ENCODE results near the gene LRRC23.
"Not testable (repeated sequence)": the region's sequence is repeated elsewhere in the genome, so short reads cannot be mapped to it uniquely, and the experiment has no call there.

The LRRC23 gene

DNA sequence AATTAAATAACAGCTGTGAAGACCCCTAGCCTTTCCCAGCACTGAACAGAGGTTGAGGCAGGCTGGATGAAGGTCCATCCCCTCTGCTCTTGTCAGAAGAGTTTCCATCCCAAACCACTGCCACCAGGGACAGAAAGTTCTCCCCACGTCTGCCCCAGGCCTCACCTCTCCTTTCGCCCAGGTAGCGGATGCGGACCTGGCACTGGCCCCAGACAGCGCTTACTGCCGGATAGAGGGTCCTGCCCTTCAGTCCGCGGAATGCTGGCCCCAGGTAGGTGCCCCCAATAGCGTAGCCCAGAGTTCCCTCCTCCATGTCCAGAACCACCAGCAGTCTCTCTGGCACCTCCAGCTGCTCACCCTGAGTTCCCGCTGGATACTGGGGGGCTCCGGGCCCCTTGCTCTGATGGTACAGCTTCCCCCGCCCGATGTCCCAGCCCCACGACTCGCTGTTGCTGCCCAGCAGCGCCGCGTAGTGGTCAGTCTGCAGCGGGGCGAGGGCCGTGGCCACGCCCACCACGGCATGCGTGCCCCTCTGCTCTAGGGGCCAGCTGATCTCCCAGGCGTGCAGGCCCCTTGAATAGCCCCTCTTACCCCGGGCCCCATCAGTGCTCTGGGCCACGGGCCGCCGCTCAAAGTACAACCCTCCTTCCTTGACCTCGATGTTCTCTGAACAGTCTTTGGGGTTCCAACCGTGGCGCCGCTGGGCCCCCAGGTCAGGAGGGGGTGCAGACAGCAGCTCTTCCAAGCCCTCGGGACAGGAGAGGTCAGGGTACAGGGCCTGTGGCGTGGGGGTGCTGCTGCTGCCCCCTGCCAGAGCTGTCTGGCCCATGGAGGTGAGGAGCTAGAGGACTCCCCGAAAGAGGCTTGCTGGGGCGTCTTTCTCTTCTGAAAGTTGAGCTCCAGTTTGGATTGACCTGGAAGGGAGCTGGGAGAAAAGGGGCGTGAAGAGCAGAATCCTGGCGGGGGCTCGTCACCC is 32.3 kb upstream of the LRRC23 start:
- DNase-seq, result peak; percentile 65

DNA sequence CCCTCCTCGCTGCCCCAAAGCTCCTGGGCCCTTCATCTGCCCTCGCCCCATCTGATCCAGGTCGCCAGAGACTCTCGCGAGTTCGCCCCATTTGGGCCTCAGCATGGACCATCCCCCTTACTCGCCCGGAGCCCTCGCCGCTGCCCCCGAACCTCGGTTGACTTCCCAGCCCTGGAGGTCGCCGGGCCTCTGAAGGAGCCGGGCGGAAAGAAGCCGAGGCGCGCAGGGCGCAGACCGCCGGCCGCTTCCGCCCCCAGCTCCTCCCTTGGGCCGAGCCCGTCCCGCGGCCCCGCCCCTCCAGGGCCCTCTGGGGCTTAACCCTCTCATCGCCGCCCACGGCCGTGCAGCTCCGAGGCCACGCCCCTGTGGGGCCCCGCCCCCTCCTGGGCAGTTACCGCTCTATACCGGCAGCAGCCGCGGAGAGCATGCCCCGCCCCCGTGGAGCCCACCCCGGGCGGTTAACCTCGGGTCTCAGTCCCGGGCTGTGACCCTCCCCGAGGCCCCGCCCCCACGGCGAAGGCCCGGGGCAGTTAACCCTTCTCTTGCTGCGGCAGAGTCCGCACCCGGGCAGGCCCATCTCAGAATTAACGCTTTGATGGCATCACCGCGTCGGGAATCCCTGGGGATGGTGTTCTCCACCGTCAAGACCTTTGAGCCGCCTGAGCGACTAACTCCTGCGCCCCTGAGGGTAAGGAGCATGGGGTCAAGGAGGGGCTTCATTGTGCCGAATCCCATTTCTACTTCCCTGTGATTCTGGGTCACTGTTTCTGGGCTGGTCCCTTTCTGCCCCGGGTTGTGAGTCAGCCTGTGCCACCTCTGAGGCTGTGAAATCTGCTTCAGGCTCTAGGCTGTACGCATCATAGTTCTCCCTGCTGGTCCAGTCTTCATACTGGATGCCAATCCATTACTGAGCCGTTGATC is 31.3 kb upstream of the LRRC23 start, which contains the start of gene SPSB2:
TSS of gene SPSB2 (minus strand) at position 210 of the 921 bp plus-strand sequence. CDS start 402 bp downstream, outside the sequence.
- DNase-seq, result peak; percentile 98

DNA sequence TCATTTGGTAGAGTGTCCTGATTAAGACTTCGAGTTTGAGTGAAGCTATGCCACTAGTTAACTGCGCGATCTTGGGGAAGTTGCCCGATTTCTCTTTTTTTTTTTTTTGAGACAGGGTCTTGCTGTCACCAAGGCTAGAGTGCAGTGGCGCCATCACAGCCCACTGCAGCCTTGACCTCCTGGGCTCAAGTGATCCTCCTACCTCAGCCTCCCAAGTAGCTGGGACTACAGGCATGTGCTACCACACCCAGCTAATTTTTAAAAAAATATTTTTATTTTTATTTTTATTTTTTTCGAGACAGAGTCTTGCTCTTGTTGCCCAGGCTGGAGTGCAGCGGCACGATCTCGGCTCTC is 30.6 kb upstream of the LRRC23 start:
- not testable (repeated sequence) for DNase-seq

DNA sequence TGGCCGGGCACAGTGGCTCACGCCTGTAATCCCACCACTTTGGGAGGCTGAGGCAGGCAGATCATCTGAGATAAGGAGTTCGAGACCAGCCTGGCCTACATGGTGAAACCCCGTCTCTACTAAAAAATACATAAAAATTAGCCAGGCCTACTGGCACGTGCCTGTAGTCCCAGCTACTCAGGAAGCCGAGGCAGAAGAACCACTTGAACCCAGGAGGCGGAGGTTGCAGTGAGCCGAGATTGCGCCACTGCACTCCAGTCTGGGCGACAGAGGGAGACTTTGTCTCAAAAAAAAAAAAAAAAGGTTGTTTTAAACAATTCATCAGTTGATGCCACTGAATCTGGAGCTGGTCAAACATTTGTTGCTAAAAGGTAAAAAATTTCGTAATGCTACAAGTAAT is 24.8 kb upstream of the LRRC23 start:
- not testable (repeated sequence) for DNase-seq

DNA sequence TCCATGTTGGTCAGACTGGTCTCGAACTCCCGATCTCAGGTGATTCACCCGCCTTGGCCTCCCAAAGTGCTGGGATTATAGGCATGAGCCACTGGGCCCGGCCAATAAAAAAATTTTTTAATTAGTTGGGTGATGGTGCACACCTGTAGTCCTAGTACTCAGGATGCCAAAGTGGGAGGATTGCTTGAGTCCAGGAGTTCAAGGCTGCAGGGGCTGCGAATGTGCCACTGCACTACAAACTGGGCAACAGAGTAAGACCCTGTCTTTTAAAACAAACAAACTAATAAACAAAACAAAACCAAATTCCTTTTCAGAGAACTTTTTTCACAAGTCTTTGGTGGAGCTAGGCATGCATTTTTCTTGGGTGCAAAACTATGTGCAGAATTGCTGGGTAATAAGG is 21.4 kb upstream of the LRRC23 start:
- no peak for DNase-seq

DNA sequence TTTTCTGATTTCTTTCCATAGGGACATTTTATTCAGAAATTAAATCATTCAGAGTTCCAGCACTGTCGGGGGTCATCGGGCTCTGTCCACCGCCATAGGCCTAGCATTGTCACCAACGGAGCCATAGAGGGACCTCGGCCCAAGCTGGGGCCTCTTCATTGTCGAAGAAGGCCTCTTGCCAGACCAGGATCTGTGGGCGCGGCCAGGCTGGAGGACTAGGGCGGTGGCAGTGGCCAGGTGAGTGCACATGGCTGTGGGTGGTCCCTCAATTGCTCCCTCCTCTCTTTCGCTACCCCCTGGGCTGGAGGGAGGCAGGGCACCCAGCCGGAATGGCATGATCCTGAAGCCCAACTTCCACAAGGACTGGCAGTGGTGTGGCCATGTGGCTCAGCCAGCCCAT is 20.9 kb upstream of the LRRC23 start:
- no peak for DNase-seq

DNA sequence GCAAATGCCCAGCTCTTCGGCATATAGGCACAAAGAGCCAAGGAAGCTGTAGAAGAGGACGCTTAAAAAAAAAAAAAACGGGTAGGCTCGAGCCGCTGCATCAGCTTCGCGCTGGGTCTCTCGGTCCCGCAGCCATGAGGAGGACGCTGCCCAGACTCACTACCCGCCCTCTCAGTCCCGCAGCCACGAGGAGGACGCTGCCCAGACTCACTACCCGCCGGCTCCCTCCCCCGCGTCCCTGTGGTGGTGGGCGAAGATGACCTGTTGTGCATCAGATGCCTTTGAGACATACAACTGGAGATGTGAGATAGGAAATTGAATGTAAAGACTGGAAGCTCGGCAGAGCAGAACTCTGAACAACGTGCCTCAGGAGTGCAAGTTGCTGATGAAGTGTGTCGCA is 20.1 kb upstream of the LRRC23 start:
- no peak for DNase-seq

DNA sequence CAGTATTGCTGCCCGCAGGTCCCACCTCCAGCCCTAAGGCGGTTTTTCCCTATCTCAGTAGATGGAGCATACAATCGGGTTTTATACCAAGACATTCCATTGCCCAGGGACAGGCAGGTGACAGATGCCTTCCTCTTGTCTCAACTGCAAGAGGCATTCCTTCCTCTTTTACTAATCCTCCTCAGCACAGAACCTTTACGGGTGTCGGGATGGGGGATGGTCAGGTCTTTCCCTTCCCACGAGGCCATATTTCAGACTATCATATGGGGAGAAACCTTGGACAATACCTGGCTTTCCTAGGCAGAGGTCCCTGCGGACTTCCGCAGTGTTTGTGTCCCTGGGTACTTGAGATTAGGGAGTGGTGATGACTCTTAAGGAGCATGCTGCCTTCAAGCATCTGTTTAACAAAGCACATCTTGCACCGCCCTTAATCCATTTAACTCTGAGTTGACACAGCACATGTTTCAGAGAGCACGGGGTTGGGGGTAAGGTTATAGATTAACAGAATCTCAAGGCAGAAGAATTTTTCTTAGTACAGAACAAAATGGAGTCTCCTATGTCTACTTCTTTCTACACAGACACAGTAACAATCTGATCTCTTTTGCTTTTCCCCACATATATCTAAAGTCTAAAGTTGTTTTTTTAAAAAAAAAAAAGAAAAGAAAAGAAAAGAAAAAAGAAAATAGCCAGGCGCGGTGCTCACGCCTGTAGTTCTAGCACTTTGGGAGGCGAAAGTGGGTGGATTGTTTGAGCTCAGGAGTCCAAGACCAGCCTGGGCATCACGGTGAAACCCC is 18.2 kb upstream of the LRRC23 start:
- not testable (repeated sequence) for DNase-seq

DNA sequence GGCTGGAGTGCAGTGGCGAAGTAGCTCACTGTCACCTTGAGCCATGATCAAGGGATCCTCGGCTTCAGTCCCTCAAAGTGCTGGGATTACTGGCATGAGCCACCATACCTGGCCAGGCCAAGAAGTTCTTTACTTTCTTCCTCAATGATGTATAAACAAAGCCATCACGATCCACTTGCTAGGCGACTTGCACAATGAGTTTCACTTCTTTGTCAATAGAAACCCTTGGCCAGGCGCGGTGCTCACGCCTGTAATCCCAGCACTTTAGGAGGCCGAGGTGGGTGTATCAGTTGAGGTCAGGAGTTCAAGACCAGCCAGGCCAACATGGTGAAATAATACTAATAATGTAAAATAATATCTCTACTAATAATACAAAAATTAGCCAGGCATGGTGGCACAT is 17.2 kb upstream of the LRRC23 start:
- no peak for DNase-seq

DNA sequence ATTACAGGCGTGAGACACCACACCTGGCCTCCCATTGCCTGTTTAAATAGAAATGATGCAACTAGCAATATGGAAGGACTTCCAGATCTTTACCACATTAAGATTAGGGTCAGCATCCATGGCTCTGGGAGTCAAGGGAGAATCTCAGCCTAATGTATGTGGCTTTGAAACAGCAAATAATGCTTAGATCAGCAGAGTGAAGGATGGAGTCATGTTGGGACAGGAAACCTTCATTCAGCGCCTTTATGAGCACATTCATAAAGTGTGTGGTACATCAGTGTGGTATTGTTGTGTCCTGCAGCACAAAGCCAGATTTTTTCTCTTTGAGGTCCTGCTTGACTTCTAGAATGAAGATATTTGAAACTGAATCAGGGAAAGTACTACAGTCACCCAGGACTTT is 16.3 kb upstream of the LRRC23 start:
- DNase-seq, result no peak

DNA sequence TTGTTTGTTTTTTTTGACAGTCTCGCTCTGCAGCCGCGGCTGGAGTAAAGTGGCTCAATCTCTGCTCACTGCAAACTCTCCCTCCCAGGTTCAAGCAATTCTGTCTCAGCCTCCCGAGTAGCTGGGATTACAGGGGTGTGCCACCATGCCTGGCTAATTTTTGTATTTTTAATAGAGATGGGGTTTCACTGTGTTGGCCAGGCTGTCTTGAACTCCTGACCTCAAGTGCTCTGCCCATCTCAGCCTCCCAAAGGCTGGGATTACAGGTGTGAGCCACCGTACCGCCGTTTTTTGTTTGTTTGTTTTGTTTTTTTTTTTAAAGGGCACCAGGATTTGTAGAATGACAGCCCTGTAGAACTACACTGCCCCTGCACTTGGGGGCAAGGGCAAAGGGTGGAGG is 15.8 kb upstream of the LRRC23 start:
- not testable (repeated sequence) for DNase-seq

DNA sequence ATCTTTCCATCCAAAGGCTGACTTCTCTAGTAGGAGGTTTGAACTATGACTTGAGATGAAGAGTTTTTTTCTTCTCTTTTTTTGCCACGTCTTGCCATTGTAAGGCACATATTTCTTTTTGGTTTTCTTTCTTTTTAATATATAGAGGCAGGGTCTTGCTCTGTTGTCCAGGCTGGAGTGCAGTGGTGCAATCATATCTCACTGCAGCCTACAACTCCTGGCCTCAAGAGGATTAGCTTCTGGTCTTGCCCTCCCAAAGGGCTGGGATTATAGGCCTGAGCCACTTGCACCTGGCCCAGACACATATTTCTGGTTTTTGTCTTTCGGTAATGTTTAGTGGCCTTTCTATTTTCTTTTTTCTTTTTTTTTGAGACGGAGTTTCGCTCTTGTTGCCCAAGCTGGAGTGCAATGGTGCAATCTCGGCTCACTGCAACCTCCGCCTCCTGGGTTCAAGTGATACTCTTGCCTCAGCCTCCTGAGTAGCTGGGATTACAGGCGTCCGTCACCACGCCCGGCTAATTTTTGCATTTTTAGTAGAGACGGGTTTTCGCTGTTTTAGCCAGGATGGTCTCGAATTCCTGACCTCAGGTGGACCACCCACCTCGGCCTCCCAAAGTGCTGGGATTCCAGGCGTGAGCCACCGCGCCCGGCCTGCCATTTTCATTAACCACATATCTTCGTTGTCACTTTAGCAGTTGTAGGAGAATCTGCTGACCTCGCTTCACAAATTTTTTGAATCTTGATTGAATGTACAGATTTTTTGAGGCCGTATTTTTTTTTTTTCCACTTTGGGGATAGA is 14.6 kb upstream of the LRRC23 start:
- not testable (repeated sequence) for DNase-seq

DNA sequence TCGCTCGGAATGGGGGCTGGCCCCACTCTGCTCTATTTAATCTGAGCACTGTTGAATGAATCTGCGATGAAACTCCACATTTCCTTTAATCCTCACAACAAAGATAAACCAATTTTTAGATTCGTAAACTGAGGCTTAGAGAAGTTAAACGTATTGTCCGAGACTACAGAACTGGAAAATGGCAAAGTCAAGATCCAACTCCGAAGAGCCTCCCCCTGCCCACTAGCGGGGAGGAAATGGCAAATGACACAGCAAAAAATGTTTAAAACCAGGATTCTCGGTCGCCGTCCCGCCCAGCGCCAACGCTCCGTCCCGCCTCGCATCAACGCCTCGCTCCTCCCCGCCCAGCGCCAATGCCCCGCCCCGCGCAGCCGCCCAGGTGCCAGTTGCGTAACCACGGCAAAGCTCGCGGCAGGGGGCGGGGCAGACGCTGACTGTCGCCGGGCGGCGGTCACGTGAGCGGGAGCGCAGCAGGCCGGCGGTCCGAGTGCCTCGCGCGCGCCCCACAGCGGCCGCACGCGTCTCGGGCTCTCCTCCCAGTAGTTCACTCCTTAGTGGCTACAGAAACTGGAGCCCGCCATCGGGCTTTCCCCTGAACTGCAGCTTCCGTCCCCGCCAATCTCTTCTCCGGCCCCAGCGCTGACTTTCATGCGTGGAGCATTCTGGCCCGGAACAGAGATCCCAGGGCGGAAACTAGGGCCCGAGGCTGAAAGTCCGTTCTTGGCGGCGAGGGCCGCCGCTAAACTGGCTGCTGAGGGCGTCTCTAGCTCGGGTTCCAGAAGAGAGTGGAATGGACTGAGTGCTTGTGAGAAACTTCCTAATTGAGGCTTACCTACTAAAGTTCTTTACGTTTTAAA is 13.6 kb upstream of the LRRC23 start:
- DNase-seq, result peak; percentile 99

DNA sequence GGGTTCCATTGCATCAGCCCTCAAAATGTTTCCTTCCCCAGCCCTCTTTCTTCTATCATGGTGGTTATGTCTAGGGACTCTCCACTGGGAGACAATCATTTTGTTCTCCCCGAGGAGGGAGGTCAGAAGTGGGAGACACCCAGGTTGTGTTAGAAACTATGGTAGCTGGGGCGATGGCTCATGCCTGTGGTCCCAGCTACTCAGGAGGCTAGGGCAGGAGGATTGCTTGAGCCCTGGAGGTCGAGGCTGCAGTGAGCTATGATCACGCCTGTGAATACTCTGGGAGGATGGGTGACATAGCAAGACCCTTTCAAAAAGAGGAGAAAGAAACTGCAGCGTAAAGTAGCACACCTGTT is 13.0 kb upstream of the LRRC23 start:
- DNase-seq, result no peak

DNA sequence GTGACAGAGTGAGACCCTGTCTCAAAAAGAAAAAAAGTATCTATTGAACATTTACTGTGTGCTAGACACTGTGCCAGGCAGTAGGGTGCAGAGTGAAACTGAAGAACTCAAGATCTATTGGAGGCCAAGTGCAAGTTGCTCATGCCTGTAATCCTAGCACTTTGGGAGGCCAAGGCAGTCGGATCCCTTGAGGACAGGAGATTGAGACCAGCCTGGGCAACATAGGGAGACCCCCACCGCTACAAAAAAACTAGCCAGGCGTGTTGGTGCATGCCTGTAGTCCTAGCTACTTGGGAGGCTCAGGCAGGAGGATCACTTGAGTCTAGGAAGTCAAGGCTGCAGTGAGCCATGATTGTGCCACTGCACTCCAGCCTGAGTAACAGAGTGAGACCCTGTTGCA is 11.9 kb upstream of the LRRC23 start:
- DNase-seq, result not testable (repeated sequence)

DNA sequence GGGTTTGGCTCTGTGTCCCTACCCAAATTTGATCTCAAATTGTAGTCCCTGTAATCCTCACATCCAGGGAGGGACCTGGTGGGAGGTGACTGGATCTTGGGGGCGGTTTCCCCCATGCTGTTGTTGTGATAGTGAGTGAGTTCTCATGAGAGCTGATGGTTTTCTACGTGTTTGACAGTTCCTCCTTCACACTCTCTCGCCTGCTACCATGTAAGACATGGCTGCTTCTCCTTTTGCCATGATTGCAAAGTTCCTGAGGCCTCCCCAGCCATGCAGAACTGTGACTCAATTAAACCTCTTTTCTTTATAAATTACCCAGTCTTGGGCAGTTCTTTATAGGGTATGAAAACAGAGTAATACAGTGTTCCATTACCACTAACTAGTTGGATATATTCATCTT is 10.3 kb upstream of the LRRC23 start:
- no peak for DNase-seq

DNA sequence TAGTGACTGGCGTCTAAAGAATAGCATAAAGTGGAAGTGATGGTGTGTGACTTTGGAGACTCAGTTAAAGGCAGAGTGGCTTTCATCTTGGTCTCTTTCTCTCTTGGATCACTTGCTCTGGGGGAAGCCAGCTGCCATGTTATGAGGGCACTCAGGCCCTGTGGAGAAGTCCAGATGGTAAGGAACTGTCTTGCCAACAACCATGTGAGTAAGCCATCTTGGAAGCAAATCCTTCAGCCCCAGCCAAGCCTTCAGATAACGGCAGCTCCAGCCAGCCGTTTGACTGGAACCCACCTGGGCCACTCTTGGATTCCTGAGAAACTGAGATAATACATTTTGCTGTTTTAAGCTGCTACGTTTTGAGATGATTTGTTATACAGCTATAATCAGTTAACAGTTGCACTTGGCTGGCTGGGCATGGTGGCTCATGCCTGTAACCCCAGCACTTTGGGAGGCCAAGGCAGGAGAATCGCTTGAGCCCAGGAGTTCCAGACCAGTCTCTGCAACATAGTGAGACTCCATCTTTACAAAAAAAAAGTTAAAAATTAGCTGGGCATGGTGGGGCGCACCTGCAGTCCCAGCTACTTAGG is 7.7 kb upstream of the LRRC23 start:
- DNase-seq, result no peak

DNA sequence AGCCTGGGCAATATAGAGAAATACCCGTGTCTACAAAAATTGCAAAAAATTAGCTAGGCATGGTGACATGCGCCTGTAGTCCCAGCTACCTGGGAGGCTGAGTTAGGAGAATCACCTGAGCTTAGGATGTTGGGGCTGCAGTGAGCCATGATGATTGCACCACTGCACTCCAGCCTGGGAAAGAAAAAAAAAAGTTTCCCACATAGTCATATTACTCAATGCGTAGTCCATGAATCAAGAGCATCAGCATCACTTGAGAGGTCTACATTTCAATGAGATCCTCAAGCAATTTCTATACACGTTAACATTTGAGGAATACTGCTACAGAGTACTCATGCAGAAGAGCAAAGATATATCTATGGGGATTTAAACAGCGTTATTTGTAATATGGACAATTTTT is 5.2 kb upstream of the LRRC23 start:
- no peak for DNase-seq

DNA sequence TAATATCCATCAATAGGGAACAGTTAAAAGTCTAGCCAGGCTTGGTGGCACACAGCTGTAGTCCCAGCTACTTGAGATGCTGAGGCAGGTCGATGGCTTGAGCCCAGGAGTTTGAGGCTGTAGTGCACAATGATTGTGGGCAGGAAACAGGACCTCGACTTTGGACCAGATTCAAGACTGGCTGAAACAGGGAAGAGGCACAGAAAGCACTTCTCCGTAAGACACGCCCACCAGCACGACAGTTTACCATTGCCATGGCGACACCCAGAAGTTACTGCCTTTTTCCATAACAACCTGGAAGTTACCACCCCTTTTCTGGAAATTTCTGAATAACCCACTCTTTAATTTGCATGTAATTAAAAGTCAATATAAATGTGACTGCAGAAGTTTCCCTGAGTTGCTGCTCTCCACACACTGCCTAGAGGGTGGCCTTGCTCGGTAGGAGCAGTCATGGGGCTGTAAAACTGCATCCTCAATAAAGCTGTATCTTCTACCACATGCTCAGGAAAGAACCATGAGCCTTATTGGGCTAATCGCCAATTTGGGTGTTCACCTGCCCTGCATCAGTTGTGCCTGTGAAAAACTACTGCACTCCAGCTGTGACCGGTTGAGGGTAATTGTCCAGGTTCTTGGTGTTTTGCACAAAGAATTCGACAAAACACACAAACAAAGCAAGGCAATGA is 4.6 kb upstream of the LRRC23 start:
- no peak for DNase-seq

DNA sequence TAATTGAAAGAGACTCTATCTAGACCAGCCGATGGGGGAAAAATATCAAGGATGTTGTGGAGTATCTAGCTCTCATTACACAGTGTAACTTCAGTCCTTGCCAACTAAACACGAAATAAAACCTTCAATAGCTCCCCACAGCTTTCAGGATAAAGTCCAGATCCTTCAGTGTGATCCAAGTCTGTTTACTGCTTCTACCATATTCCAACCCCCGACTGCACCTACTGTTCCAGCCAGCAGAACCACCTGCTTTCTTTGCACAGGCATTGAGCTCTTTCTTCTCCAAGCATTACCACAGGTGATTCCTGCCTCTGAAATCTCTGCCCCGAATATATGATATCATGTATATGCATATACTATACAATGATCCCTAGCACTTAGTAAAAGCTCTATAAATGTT is 2.2 kb upstream of the LRRC23 start:
- DNase-seq, result no peak

Measured in activated gamma-delta T cell (primary cell).